Stimulated activated naive B cell treated with anti-CD40 and anti-IgM and Interleukin-4, amounts not matched to agents 10 μg/mL and 1 μg/mL and 100 μg/mL, for 72 hours (primary cell): ENCODE results near the gene NSG1.

Experiments used
- ATAC-seq, 2 donors: fragments of 150-1000 bp; cut with Tn5 transposase; replicated peaks; 2 replicates each; pipeline ENCODE4 v1.10.0; 2021; ENCODE audit warnings: moderate library complexity in 1 of 2
- DNase-seq: peaks from one replicate; pipeline ENCODE4 v3.0.0; 2021
- H3K27ac Mint-ChIP-seq: one replicate; pipeline ENCODE4 v1.8.0; 2022; ENCODE audit warnings: mild to moderate bottlenecking, mixed read lengths
- H3K27me3 Mint-ChIP-seq, 2 donors: one replicate each; pipeline ENCODE4 v1.8.0; 2022; ENCODE audit warnings: mixed read lengths in 2 of 2
- H3K36me3 Mint-ChIP-seq, 2 donors: one replicate each; pipeline ENCODE4 v1.8.0; 2022; ENCODE audit warnings: mixed read lengths in 2 of 2, mild to moderate bottlenecking in 1 of 2
- H3K4me1 Mint-ChIP-seq, 2 donors: one replicate each; pipeline ENCODE4 v1.8.0; 2022; ENCODE audit warnings: mixed read lengths in 2 of 2, mild to moderate bottlenecking in 1 of 2
- H3K4me3 Mint-ChIP-seq, 2 donors: one replicate each; pipeline ENCODE4 v1.8.0; 2022; ENCODE audit warnings: mild to moderate bottlenecking in 2 of 2, mixed read lengths in 2 of 2, moderate library complexity in 1 of 2
- H3K9me3 Mint-ChIP-seq, 2 donors: one replicate each; pipeline ENCODE4 v1.8.0; 2022; ENCODE audit warnings: mixed read lengths in 2 of 2, mild to moderate bottlenecking in 1 of 2

NSG1 gene

GRCh38 chr4:4437798-4438470, 51.0 kb downstream of the NSG1 start:
- DNase-seq (no peak), ATAC-seq (no peak)
- Mint-ChIP-seq H3K27ac (no peak overlapping the region), H3K36me3 (peaks cover 27 to 45% of the 10 kb centered on the region in 2 donors), H3K4me3 (no peak overlapping the region), H3K9me3 (no peaks in the 10 kb centered on the region), H3K4me1 (no peaks in the 10 kb centered on the region), H3K27me3 (no peaks in the 10 kb centered on the region)

- Mint-ChIP-seq H3K36me3 (peaks cover 26 to 45% of the 10 kb centered on the region in 2 donors), H3K4me3 (no peak overlapping the region)
- no peak for ATAC-seq
These were observed 52.0 kb downstream of the NSG1 start for GRCh38 chr4:4438891-4439290.

GRCh38 chr4:4439782-4440181, 52.9 kb downstream of the NSG1 start:
- peaks cover 29 to 47% of the 10 kb centered on the region in 2 donors for H3K36me3 Mint-ChIP-seq
- H3K27ac Mint-ChIP-seq, result no peak overlapping the region
- H3K27me3 Mint-ChIP-seq, result no peaks in the 10 kb centered on the region
- DNase-seq, result no peak
- no peaks in the 10 kb centered on the region for H3K9me3 Mint-ChIP-seq
- H3K4me1 Mint-ChIP-seq, result no peaks in the 10 kb centered on the region
- no peak overlapping the region for H3K4me3 Mint-ChIP-seq
- ATAC-seq, result no peak

More at GRCh38 chr4:4438891-4439290, 52.0 kb downstream of the NSG1 start:
- Mint-ChIP-seq H3K9me3 (no peaks in the 10 kb centered on the region), H3K27me3 (no peaks in the 10 kb centered on the region), H3K27ac (no peak overlapping the region), H3K4me1 (no peaks in the 10 kb centered on the region)
- no peak for DNase-seq

GRCh38 chr4:4440333-4441061, 53.6 kb downstream of the NSG1 start:
- Mint-ChIP-seq H3K36me3 (peaks cover 27 to 45% of the 10 kb centered on the region in 2 donors), H3K4me1 (no peaks in the 10 kb centered on the region), H3K4me3 (no peak overlapping the region), H3K9me3 (no peaks in the 10 kb centered on the region), H3K27ac (no peak overlapping the region), H3K27me3 (no peaks in the 10 kb centered on the region)
- no peak for ATAC-seq
- no peak for DNase-seq

GRCh38 chr4:4443821-4444220, 56.9 kb downstream of the NSG1 start:
- ATAC-seq (no peak), DNase-seq (no peak)
- Mint-ChIP-seq H3K4me3 (no peak overlapping the region), H3K27me3 (no peaks in the 10 kb centered on the region), H3K9me3 (no peaks in the 10 kb centered on the region), H3K27ac (peak overlapping the region; percentile 62), H3K4me1 (no peaks in the 10 kb centered on the region), H3K36me3 (peaks cover 11 to 32% of the 10 kb centered on the region in 2 donors)

GRCh38 chr4:4446434-4446833, 59.5 kb downstream of the NSG1 start:
- Mint-ChIP-seq H3K27me3 (no peaks in the 10 kb centered on the region), H3K9me3 (no peaks in the 10 kb centered on the region), H3K36me3 (peaks cover 14 to 33% of the 10 kb centered on the region in 2 donors), H3K27ac (no peak overlapping the region), H3K4me3 (no peak overlapping the region), H3K4me1 (peaks cover 0 to 9% of the 10 kb centered on the region in 2 donors)
- ATAC-seq (no peak), DNase-seq (no peak)

GRCh38 chr4:4455210-4455865, 68.4 kb downstream of the NSG1 start:
- ATAC-seq, result no peak
- H3K36me3 Mint-ChIP-seq, result peaks cover 37 to 67% of the 10 kb centered on the region in 2 donors

GRCh38 chr4:4456351-4456750, 69.4 kb downstream of the NSG1 start:
- H3K36me3 Mint-ChIP-seq, result peaks cover 37 to 67% of the 10 kb centered on the region in 2 donors

More at GRCh38 chr4:4455210-4455865, 68.4 kb downstream of the NSG1 start:
- Mint-ChIP-seq H3K27me3 (no peaks in the 10 kb centered on the region), H3K27ac (no peak overlapping the region), H3K4me3 (no peak overlapping the region), H3K9me3 (no peaks in the 10 kb centered on the region), H3K4me1 (peaks cover 4 to 5% of the 10 kb centered on the region in 2 donors)
- DNase-seq, result no peak

GRCh38 chr4:4456816-4457578, 70.1 kb downstream of the NSG1 start:
- Mint-ChIP-seq H3K9me3 (no peaks in the 10 kb centered on the region), H3K27ac (no peak overlapping the region), H3K27me3 (no peaks in the 10 kb centered on the region), H3K36me3 (peaks cover 34 to 65% of the 10 kb centered on the region in 2 donors), H3K4me3 (no peak overlapping the region), H3K4me1 (peaks cover 0 to 4% of the 10 kb centered on the region in 2 donors)
- DNase-seq, result no peak
- no peak for ATAC-seq

More at GRCh38 chr4:4456351-4456750, 69.4 kb downstream of the NSG1 start:
- no peaks in the 10 kb centered on the region for H3K27me3 Mint-ChIP-seq
- no peak overlapping the region for H3K27ac Mint-ChIP-seq
- H3K4me3 Mint-ChIP-seq, result no peak overlapping the region
- DNase-seq, result no peak
- no peaks in the 10 kb centered on the region for H3K9me3 Mint-ChIP-seq
- ATAC-seq, result no peak
- H3K4me1 Mint-ChIP-seq, result peaks cover 0 to 4% of the 10 kb centered on the region in 2 donors

GRCh38 chr4:4457803-4458553, 71.1 kb downstream of the NSG1 start:
- DNase-seq (no peak), ATAC-seq (no peak)
- no peak overlapping the region for H3K27ac Mint-ChIP-seq
- H3K36me3 Mint-ChIP-seq, result peaks cover 29 to 57% of the 10 kb centered on the region in 2 donors
- H3K4me1 Mint-ChIP-seq, result peaks cover 0 to 4% of the 10 kb centered on the region in 2 donors
- no peaks in the 10 kb centered on the region for H3K9me3 Mint-ChIP-seq
- no peaks in the 10 kb centered on the region for H3K27me3 Mint-ChIP-seq
- H3K4me3 Mint-ChIP-seq, result no peak overlapping the region

GRCh38 chr4:4459181-4459580, 72.3 kb downstream of the NSG1 start:
- Mint-ChIP-seq H3K9me3 (no peaks in the 10 kb centered on the region), H3K4me1 (peaks cover 0 to 4% of the 10 kb centered on the region in 2 donors), H3K27ac (no peak overlapping the region), H3K4me3 (no peak overlapping the region), H3K36me3 (peaks cover 22 to 48% of the 10 kb centered on the region in 2 donors), H3K27me3 (no peaks in the 10 kb centered on the region)
- DNase-seq (no peak), ATAC-seq (no peak)

GRCh38 chr4:4460759-4461158, 73.9 kb downstream of the NSG1 start:
- Mint-ChIP-seq H3K9me3 (peaks cover under 1 to 4% of the 10 kb centered on the region in 2 donors), H3K27me3 (no peaks in the 10 kb centered on the region), H3K4me3 (no peak overlapping the region), H3K27ac (no peak overlapping the region), H3K36me3 (peaks cover 34 to 59% of the 10 kb centered on the region in 2 donors), H3K4me1 (peaks cover 0 to 4% of the 10 kb centered on the region in 2 donors)
- DNase-seq (no peak), ATAC-seq (no peak)

GRCh38 chr4:4461178-4461577, 74.3 kb downstream of the NSG1 start:
- ATAC-seq (no peak), DNase-seq (no peak)
- Mint-ChIP-seq H3K36me3 (peaks cover 38 to 63% of the 10 kb centered on the region in 2 donors), H3K9me3 (peaks cover 4 to 7% of the 10 kb centered on the region in 2 donors), H3K4me1 (peaks cover 0 to 4% of the 10 kb centered on the region in 2 donors), H3K27ac (no peak overlapping the region), H3K27me3 (no peaks in the 10 kb centered on the region), H3K4me3 (no peak overlapping the region)
